Endometrium (tissue), 2 donors: Measurements from ENCODE around the gene HS3ST3B1.

Experiments
- FAIRE-seq: peaks from 2 replicates; lab custom pipeline; 2012; peaks lifted over from hg19 to GRCh38; lab: Jason Lieb, UNC
- donor health status: control.
- donor health status: control.

HS3ST3B1 gene

GRCh38 chr17:14300575-14301278, at the start of gene HS3ST3B1:
Gene HS3ST3B1, plus strand, starts transcription at chr17:14301081. Its CDS starts 438 bp downstream, at chr17:14301519.
- FAIRE-seq: peak; percentile 99

GRCh38 chr17:14261406-14261805, 39.5 kb upstream of the HS3ST3B1 start:
- FAIRE-seq: no peak

- FAIRE-seq: no peak
Measured at GRCh38 chr17:14268264-14268663, 32.6 kb upstream of the HS3ST3B1 start.

GRCh38 chr17:14269473-14269872, 31.4 kb upstream of the HS3ST3B1 start:
- no peak for FAIRE-seq

GRCh38 chr17:14270508-14270907, 30.4 kb upstream of the HS3ST3B1 start:
- FAIRE-seq: no peak

- FAIRE-seq: no peak
Measured at GRCh38 chr17:14276535-14277250, 24.2 kb upstream of the HS3ST3B1 start.

- FAIRE-seq: no peak
Measured at GRCh38 chr17:14281530-14281929, 19.4 kb upstream of the HS3ST3B1 start.

- FAIRE-seq: no peak
Measured at GRCh38 chr17:14282726-14283125, 18.2 kb upstream of the HS3ST3B1 start.

- FAIRE-seq: no peak
Measured at GRCh38 chr17:14289162-14289561, 11.7 kb upstream of the HS3ST3B1 start.

GRCh38 chr17:14294876-14295275, 6.0 kb upstream of the HS3ST3B1 start:
- FAIRE-seq: no peak

- FAIRE-seq: no peak
Measured at GRCh38 chr17:14295676-14296075, 5.2 kb upstream of the HS3ST3B1 start.

GRCh38 chr17:14296166-14296910, 4.5 kb upstream of the HS3ST3B1 start:
- FAIRE-seq: no peak

- FAIRE-seq: no peak
Measured at GRCh38 chr17:14297161-14297851, 3.6 kb upstream of the HS3ST3B1 start.

- no peak for FAIRE-seq
Measured at GRCh38 chr17:14298221-14298946, 2.5 kb upstream of the HS3ST3B1 start.

GRCh38 chr17:14298947-14299279, 2.0 kb upstream of the HS3ST3B1 start:
- no peak for FAIRE-seq

GRCh38 chr17:14299280-14300141, 1.4 kb upstream of the HS3ST3B1 start:
- FAIRE-seq: no peak

GRCh38 chr17:14301279-14302090, 604 bp downstream of the HS3ST3B1 start:
- no peak for FAIRE-seq

- no peak for FAIRE-seq
Measured at GRCh38 chr17:14302091-14302430, 1.2 kb downstream of the HS3ST3B1 start.

- FAIRE-seq: no peak
Measured at GRCh38 chr17:14302431-14303099, 1.7 kb downstream of the HS3ST3B1 start.
